ENCODE measurements around the gene CASQ1. TPM values are rescaled to one million over a fixed set of nuclear protein-coding genes. Genes with fewer than 3 reads are reported as not detected.

The CASQ1 gene
- total RNA-seq, 1 donor from 2014 or later = 39.2 TPM

DNA sequence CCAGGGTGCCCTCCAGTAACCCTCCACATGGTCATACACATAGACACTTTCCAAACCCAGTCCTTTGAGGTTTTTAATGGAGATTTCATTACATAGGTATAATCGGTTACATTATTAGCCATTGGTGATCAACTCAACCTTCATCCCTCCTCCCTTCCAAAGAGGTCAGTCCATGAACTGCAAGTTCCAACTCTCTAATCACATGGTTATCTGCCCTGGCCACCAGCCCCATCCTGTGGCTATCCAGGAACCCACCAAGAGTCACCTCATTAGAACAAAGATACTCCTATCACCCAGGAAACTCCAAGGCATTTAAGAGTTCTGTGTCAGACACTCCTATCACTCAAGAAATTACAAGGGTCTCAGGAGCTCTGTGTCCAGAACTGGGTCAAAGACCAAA, 26.8 kb upstream of the CASQ1 start:
- Histone ChIP-seq H3K9me3 (replicated peaks) (no peaks in the 10 kb centered on the region), H3K27ac (replicated peaks) (no peak overlapping the region), H3K4me1 (peaks cover 16% of the 10 kb centered on the region), H3K36me3 (no peaks in the 10 kb centered on the region), H3K4me3 (no peak overlapping the region), H3K27me3 (ENCODE audit: low read depth) (no peaks in the 10 kb centered on the region)
- TF ChIP-seq CTCF (IDR thresholded peaks at IDR 0.05; ENCODE audit: borderline replicate concordance) = peak; percentile 18
- intact Hi-C loops (cut with micrococcal nuclease) = no loop called here
- DNase-seq = no peak

GRCh38 chr1:160164121-160164520, 26.3 kb upstream of the CASQ1 start:
- Histone ChIP-seq H3K4me1 (peaks cover 16% of the 10 kb centered on the region), H3K36me3 (no peaks in the 10 kb centered on the region), H3K27ac (replicated peaks) (no peak overlapping the region), H3K4me3 (no peak overlapping the region), H3K9me3 (replicated peaks) (no peaks in the 10 kb centered on the region), H3K27me3 (ENCODE audit: low read depth) (no peaks in the 10 kb centered on the region)
- no peak for DNase-seq
- TF ChIP-seq CTCF (IDR thresholded peaks at IDR 0.05; ENCODE audit: borderline replicate concordance) = no peak
- intact Hi-C loops (cut with micrococcal nuclease) = no loop called here

- no peak for TF ChIP-seq CTCF (IDR thresholded peaks at IDR 0.05; ENCODE audit: borderline replicate concordance)
- no peak overlapping the region for H3K27ac ChIP-seq (replicated peaks)
Observed at GRCh38 chr1:160166166-160166868, 24.1 kb upstream of the CASQ1 start.

DNA sequence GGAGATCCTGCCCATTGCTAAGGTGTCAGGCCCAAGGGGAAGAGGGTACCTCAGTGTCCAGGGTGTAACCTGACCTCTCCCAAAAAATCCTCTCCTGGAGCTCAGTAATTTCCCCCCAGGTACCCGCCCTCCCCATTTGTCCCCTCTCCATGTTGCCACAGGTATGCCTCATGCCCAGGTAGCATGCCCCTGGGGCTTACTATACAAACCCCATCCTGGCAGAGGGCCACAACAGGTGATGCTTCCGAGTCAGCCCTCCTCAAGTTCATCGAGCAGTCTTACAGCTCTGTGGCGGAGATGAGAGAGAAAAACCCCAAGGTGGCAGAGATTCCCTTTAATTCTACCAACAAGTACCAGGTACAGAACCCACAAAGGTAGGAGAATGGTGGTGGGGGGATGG, 23.3 kb upstream of the CASQ1 start:
- H3K27ac ChIP-seq (replicated peaks) = no peak overlapping the region
- peaks cover 9% of the 10 kb centered on the region for H3K4me1 ChIP-seq
- no peak overlapping the region for H3K4me3 ChIP-seq
- intact Hi-C loops (cut with micrococcal nuclease) = no loop called here
- H3K9me3 ChIP-seq (replicated peaks) = no peaks in the 10 kb centered on the region
- no peak for TF ChIP-seq CTCF (IDR thresholded peaks at IDR 0.05; ENCODE audit: borderline replicate concordance)
- DNase-seq = no peak
- H3K27me3 ChIP-seq (ENCODE audit: low read depth) = peaks cover 8% of the 10 kb centered on the region
- no peaks in the 10 kb centered on the region for H3K36me3 ChIP-seq

More at GRCh38 chr1:160166166-160166868, 24.1 kb upstream of the CASQ1 start:
- peaks cover under 1% of the 10 kb centered on the region for H3K27me3 ChIP-seq (ENCODE audit: low read depth)
- peaks cover 11% of the 10 kb centered on the region for H3K4me1 ChIP-seq
- no peak overlapping the region for H3K4me3 ChIP-seq
- H3K36me3 ChIP-seq = no peaks in the 10 kb centered on the region
- no peak for DNase-seq
- intact Hi-C loops (cut with micrococcal nuclease) = no loop called here
- no peaks in the 10 kb centered on the region for H3K9me3 ChIP-seq (replicated peaks)

DNA sequence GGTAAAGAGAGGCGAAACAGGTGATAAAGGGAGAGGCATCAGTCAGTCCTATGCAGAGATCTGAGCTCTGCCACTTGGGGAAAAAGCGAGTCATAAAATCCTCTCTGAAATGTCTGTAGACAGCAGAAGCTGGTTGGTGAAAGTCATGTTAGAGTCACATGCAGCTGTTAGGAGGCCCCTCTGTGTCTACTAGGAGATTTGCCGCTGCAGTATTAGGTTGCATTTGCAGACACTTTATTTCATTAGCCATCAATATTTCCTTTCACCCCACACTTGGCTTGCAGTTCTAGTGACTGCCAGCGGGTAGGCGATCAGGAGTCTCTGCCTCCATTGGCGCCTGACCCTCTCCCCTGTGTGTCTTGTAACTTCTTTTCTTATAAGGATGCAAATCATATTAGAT, 22.8 kb upstream of the CASQ1 start:
- no peaks in the 10 kb centered on the region for H3K9me3 ChIP-seq (replicated peaks)
- H3K4me1 ChIP-seq = peaks cover 4% of the 10 kb centered on the region
- no peak for TF ChIP-seq CTCF (IDR thresholded peaks at IDR 0.05; ENCODE audit: borderline replicate concordance)
- intact Hi-C loops (cut with micrococcal nuclease) = no loop called here
- H3K27me3 ChIP-seq (ENCODE audit: low read depth) = peaks cover 13% of the 10 kb centered on the region
- H3K4me3 ChIP-seq = no peak overlapping the region
- DNase-seq = no peak
- no peaks in the 10 kb centered on the region for H3K36me3 ChIP-seq
- H3K27ac ChIP-seq (replicated peaks) = no peak overlapping the region
